SK-N-SH treated with all-trans-retinoic acid at 6 μM for 48 hours (cell line): ENCODE measurements around the gene PBX1.

ENCODE experiments used
- CSDC2 ChIP-seq: fragments of 250-450 bp; sonication (Bioruptor Pico); IDR thresholded peaks from 2 replicates; pipeline ENCODE4 v1.5.0; 2020; ENCODE audit warnings: mild to moderate bottlenecking, moderate library complexity
- ESRRG ChIP-seq: fragments of 250-450 bp; sonication (Bioruptor Pico); IDR thresholded peaks from 2 replicates; pipeline ENCODE4 v1.6.1; 2021; ENCODE audit warnings: mild to moderate bottlenecking
- RARB ChIP-seq: fragments of 250-450 bp; sonication (Bioruptor Pico); IDR thresholded peaks from 2 replicates; pipeline ENCODE4 v1.8.0; 2021; ENCODE audit warnings: mild to moderate bottlenecking, moderate library complexity
- TOX ChIP-seq: fragments of 250-450 bp; sonication (Bioruptor Pico); IDR thresholded peaks from 2 replicates; pipeline ENCODE4 v1.8.0; 2021; ENCODE audit warnings: mild to moderate bottlenecking, moderate library complexity, borderline replicate concordance
- ZFP3 ChIP-seq: fragments of 250-450 bp; sonication (Bioruptor Pico); IDR thresholded peaks from 2 replicates; pipeline ENCODE4 v1.5.0; 2020; ENCODE audit warnings: mild to moderate bottlenecking, moderate library complexity
- ZFP30 ChIP-seq: fragments of 450-650 bp; formaldehyde crosslinking; IDR thresholded peaks from 2 replicates; pipeline ENCODE4 v1.5.0; 2022; ENCODE audit warnings: mild to moderate bottlenecking, moderate library complexity
- TF ChIP-seq, protein P1 (sequence below): fragments of 250-450 bp; sonication (Bioruptor Pico); IDR thresholded peaks from 2 replicates; pipeline ENCODE4 v1.8.0; 2020; ENCODE audit warnings: mild to moderate bottlenecking, moderate library complexity, borderline replicate concordance

DNA sequence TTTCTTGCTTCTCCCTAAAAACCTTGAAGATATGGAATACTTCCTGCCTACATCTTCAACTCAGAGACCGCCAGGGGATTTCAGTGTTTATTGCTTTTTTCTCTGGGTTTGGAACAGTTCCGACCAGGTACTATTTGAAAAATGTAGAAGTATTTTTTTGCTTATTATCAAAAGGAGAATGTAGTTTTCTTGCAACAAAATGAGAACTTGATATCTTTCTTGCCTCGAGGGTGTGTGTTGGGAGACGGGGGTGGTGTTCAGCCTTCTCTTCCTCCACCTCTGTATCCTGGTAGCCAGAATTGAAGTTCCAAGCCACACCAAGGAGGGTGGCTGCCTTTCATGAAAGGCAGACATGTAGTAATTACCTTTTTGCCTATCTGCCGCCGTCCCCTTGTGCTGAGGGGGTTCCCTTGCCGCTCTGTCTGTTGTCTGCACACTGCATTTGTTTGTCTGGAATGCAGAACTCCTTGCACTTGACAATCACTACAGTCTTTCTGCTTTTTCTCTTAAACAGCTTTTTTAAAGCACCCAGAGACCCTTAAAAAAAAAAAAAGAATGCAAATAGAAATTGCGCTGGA lies 212.1 kb downstream of the PBX1 start:
- TF ChIP-seq ESRRG (CRISPR knock-in tag) (no peak), ZFP3 (no peak), ZFP30 (CRISPR knock-in tag) (no peak), RARB (CRISPR knock-in tag) (no peak), TOX (CRISPR knock-in tag) (no peak), CSDC2 (CRISPR knock-in tag) (no peak)
- TF ChIP-seq, protein P1, sequence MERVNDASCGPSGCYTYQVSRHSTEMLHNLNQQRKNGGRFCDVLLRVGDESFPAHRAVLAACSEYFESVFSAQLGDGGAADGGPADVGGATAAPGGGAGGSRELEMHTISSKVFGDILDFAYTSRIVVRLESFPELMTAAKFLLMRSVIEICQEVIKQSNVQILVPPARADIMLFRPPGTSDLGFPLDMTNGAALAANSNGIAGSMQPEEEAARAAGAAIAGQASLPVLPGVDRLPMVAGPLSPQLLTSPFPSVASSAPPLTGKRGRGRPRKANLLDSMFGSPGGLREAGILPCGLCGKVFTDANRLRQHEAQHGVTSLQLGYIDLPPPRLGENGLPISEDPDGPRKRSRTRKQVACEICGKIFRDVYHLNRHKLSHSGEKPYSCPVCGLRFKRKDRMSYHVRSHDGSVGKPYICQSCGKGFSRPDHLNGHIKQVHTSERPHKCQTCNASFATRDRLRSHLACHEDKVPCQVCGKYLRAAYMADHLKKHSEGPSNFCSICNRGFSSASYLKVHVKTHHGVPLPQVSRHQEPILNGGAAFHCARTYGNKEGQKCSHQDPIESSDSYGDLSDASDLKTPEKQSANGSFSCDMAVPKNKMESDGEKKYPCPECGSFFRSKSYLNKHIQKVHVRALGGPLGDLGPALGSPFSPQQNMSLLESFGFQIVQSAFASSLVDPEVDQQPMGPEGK (CRISPR knock-in tag): no peak
